Gastroesophageal sphincter (tissue), 4 donors: ENCODE data around the gene FBXL16. TPM values are rescaled to one million over a fixed set of nuclear protein-coding genes. Genes with fewer than 3 reads are reported as not detected.

Source experiments
- ATAC-seq: fragments of 150-250 bp; one replicate; pipeline ENCODE4 v1.9.1; 2016; ENCODE audit warnings: mild to moderate bottlenecking, moderate library complexity
- H3K27ac ChIP-seq, 4 donors: fragments of 200-600 bp; sonication (generic) in 3 of 4; 1 replicate in 3 of 4; 2 replicates in 1 of 4; pipeline ENCODE4 v1.5.1; 2016 to 2019
- H3K27me3 ChIP-seq: fragments of 200-600 bp; sonication (generic); one replicate; pipeline ENCODE4 v1.5.1; 2019
- H3K36me3 ChIP-seq, 2 donors: fragments of 200-600 bp; sonication (generic); one replicate each; pipeline ENCODE4 v1.5.1; 2019; ENCODE audit warnings: control low read depth in 1 of 2
- H3K4me1 ChIP-seq, 3 donors: fragments of 200-600 bp; sonication (generic); 1 replicate in 2 of 3; 2 replicates in 1 of 3; pipeline ENCODE4 v1.5.1; 2016 to 2019; ENCODE audit warnings: control low read depth in 2 of 3
- H3K4me3 ChIP-seq, 2 donors: fragments of 200-600 bp; sonication (generic); one replicate each; pipeline ENCODE4 v1.5.1; 2019; ENCODE audit warnings: mild to moderate bottlenecking in 1 of 2, moderate library complexity in 1 of 2
- H3K9me3 ChIP-seq, 3 donors: fragments of 200-600 bp; sonication (generic); one replicate each; pipeline ENCODE4 v1.5.1; 2017 to 2019; ENCODE audit warnings: control low read depth in 2 of 3
- EP300 ChIP-seq: sonication (generic); formaldehyde crosslinking; IDR thresholded peaks from one replicate; pipeline ENCODE4 v1.6.1; 2017; ENCODE audit warnings: antibody characterized with exemption, mild to moderate bottlenecking
- POLR2A ChIP-seq, 2 donors: fragments of 450-650 bp; IDR thresholded peaks; one replicate each; pipeline ENCODE4 v1.6.1; 2017; ENCODE audit warnings: antibody characterized with exemption in 2 of 2, mild to moderate bottlenecking in 2 of 2, moderate library complexity in 1 of 2
- POLR2AphosphoS5 ChIP-seq: sonication (generic); formaldehyde crosslinking; IDR thresholded peaks from one replicate; pipeline ENCODE4 v1.6.1; 2017; ENCODE audit warnings: antibody characterized with exemption
- WGBS, 2 donors: methylation state at CpG; one replicate each; pipeline ENCODE4 v1.1.5; 2018; ENCODE audit warnings: low coverage in 1 of 2; 5-methylcytosine and 5-hydroxymethylcytosine counted together
- total RNA-seq, 4 donors: library from RNA; depleted of rRNA; stranded (reverse); fragments of >200 nt; gene quantifications; one replicate each; pipeline ENCODE4 v1.1.0, GENCODE V29; 2016
- TF ChIP-seq, protein P1 (sequence below), 4 experiments: fragments of 200-600 bp in 2 of 4; fragments of 450-650 bp in 2 of 4; sonication (generic) in 1 of 4; IDR thresholded peaks; one replicate each; pipeline ENCODE4 v1.5.1; 2017 to 2019; ENCODE audit warnings: antibody characterized with exemption in 4 of 4, mild to moderate bottlenecking in 2 of 4, moderate library complexity in 2 of 4

FBXL16 gene
- total RNA-seq, 4 donors from 2014 or later: 0.27 to 1.4 (median 0.35) TPM

DNA sequence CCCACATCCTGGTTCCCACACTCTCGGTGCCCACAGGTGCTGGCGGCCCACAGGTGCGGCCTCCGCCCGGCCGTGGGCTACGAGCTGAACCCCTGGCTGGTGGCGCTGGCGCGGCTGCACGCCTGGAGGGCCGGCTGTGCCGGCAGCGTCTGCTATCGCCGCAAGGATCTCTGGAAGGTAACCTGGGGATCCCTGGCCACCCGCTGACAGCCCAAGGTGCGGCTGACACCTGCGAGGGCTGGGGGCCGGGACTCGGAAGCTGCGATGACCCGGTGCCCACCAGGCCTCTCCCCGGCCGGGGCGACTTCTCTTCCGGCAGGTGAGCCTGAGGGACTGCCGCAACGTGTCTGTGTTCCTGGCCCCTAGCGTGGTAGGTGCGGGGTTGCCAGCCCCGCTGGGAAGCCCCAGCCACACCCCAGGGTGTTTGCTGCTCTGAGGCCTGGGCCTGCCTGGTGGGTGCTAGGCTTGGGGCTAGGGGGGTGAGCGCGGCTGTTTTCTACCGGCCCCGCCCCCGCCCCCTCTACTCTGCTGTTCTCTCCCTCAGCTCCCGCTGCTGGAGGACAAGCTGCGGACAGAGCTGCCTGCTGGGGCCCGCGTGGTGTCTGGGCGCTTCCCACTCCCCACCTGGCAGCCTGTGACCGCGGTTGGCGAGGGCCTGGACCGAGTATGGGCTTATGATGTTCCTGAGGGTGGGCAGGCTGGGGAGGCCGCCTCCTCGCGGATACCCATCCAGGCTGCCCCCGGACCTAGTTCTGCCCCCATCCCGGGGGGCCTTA is 16.4 kb upstream of the FBXL16 start:
- H3K27me3 ChIP-seq: peaks cover 29% of the 10 kb centered on the region
- no peak for ATAC-seq
- H3K4me1 ChIP-seq: peaks cover 0 to 55% (median 20%) of the 10 kb centered on the region in 3 donors
- H3K9me3 ChIP-seq: no peaks in the 10 kb centered on the region
- WGBS, 2 donors: no CpG with 5 or more reads among the region's 51 CpGs
- H3K27ac ChIP-seq: peak overlapping the region in 3 of 4 donors; percentile 88 to 89 (median 89)
- no peak for TF ChIP-seq POLR2AphosphoS5
- no peak for TF ChIP-seq POLR2A (IDR thresholded peaks at IDR 0.05)
- TF ChIP-seq EP300: no peak
- peaks cover 0 to 12% of the 10 kb centered on the region in 2 donors for H3K36me3 ChIP-seq
- peak overlapping the region; percentile 48 to 82 for H3K4me3 ChIP-seq

DNA sequence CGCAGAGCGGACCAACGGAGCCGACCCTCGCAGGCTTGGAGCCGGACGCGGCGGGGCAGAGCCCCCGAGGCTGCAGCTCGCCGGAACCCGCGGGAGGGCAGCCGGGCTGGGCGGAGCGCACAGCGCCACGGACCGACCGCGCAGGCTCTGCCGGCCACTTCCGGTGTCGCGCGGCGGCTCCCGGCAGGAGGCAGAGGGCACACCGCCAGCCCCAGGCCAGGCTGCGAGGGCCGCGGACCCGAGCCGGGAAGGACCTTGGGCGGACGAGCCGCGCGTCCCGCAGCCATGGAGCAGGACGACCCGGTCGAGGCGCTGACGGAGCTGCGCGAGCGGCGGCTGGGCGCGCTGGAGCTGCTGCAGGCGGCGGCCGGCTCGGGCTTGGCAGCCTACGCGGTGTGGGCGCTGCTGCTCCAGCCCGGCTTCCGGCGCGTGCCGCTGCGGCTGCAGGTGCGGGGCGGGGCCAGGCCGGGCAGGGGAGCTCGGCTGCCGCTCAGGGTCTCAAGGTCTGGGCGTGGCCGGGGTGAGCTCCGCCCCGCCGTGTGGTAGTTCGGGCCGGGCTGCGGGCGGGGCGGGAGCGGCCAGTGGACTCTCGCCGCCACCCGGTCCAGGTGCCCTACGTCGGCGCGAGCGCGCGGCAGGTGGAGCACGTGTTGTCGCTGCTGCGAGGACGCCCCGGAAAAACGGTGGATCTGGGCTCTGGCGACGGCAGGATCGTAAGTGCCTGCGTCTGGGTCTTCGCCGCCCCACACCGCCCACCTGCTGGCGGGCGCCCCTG is 15.6 kb upstream of the FBXL16 start, which contains the start of gene ANTKMT:
Gene ANTKMT, plus strand, starts transcription at position 157 of the 775 bp plus-strand sequence. Its CDS starts 129 bp downstream, at position 286.
- H3K4me1 ChIP-seq: peaks cover 0 to 55% (median 22%) of the 10 kb centered on the region in 3 donors
- peak within 1 kb of the TSS; percentile 41 to 89 (median 88) for H3K27ac ChIP-seq
- no peaks in the 10 kb centered on the region for H3K9me3 ChIP-seq
- peaks cover 22% of the 10 kb centered on the region for H3K27me3 ChIP-seq
- WGBS, 2 donors: no CpG with 5 or more reads among the region's 106 CpGs
- peak within 1 kb of the TSS; percentile 48 to 82 for H3K4me3 ChIP-seq
- H3K36me3 ChIP-seq: peaks cover 0 to 15% of the 10 kb centered on the region in 2 donors
- TF ChIP-seq POLR2AphosphoS5 (peak; percentile 53), POLR2A (IDR thresholded peaks at IDR 0.05) (peak; percentile 84 to 88), EP300 (no peak)
- TF ChIP-seq, protein P1, sequence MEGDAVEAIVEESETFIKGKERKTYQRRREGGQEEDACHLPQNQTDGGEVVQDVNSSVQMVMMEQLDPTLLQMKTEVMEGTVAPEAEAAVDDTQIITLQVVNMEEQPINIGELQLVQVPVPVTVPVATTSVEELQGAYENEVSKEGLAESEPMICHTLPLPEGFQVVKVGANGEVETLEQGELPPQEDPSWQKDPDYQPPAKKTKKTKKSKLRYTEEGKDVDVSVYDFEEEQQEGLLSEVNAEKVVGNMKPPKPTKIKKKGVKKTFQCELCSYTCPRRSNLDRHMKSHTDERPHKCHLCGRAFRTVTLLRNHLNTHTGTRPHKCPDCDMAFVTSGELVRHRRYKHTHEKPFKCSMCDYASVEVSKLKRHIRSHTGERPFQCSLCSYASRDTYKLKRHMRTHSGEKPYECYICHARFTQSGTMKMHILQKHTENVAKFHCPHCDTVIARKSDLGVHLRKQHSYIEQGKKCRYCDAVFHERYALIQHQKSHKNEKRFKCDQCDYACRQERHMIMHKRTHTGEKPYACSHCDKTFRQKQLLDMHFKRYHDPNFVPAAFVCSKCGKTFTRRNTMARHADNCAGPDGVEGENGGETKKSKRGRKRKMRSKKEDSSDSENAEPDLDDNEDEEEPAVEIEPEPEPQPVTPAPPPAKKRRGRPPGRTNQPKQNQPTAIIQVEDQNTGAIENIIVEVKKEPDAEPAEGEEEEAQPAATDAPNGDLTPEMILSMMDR (IDR thresholded peaks at IDR 0.05): peak in 3 of 4 experiments; percentile 40 to 48 (median 46)
- ATAC-seq: peak; percentile 88

DNA sequence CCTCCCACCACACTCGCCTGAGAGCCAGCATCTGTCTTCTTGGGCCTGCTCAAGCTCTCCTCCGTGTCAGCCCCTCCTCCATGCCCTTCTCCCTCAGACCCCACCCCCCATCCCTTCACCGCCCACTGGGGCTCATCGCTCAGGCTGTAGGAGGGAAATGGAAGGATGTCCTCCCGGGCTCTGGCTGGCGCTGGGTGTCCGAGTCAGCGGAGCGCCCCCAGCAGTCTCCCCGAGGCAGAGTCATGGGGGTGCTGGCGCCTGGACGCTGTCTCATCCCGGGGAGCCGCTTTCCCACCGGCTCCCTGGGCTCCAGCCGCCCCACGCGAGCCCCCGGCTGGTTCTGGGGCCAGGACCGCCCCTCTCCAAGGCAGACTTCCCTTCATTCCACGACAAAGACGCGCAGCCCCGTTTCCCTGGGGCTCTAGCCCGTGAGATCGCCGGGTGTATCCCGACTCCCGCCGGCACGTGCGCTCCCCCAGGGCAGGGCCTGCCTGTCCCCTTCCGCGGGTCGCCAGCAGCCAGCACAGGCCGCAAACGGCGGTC is 14.9 kb upstream of the FBXL16 start:
- TF ChIP-seq POLR2A (IDR thresholded peaks at IDR 0.05): no peak
- TF ChIP-seq EP300: no peak
- TF ChIP-seq, protein P1 (IDR thresholded peaks at IDR 0.05): no peak
- no peak for TF ChIP-seq POLR2AphosphoS5
- ATAC-seq: peak; percentile 11
- Histone ChIP-seq H3K4me1 (peaks cover 0 to 56% (median 27%) of the 10 kb centered on the region in 3 donors), H3K27ac (peak overlapping the region; percentile 41 to 89 (median 88)), H3K27me3 (peaks cover 15% of the 10 kb centered on the region), H3K36me3 (peaks cover 0 to 15% of the 10 kb centered on the region in 2 donors), H3K9me3 (no peaks in the 10 kb centered on the region), H3K4me3 (peak overlapping the region; percentile 48 to 82)
- 0% methylated on average over 1 of the region's 38 CpGs; no CpG with 5 or more reads in 1 of the 2 donors for WGBS, 2 donors

- Histone ChIP-seq H3K36me3 (peaks cover 0 to 15% of the 10 kb centered on the region in 2 donors), H3K9me3 (no peaks in the 10 kb centered on the region), H3K27me3 (peaks cover 9% of the 10 kb centered on the region), H3K27ac (peak overlapping the region in 3 of 4 donors; percentile 88 to 89 (median 89)), H3K4me1 (peaks cover 0 to 61% (median 27%) of the 10 kb centered on the region in 3 donors), H3K4me3 (peak overlapping the region; percentile 48 to 82)
- no peak for ATAC-seq
- TF ChIP-seq, protein P1 (IDR thresholded peaks at IDR 0.05): no peak
- TF ChIP-seq EP300: no peak
- no peak for TF ChIP-seq POLR2AphosphoS5
- TF ChIP-seq POLR2A (IDR thresholded peaks at IDR 0.05): no peak
- 28% methylated on average over 4 of the region's 16 CpGs; no CpG with 5 or more reads in 1 of the 2 donors for WGBS, 2 donors
These were observed 14.3 kb upstream of the FBXL16 start for GRCh38 chr16:719815-720446.
